T-helper 2 cell treated with Interferon-gamma antibody and Interleukin-4, amounts not matched to agents 5 μg/mL and 100 μg/mL, for 36 hours (primary cell): Measurements from ENCODE around the gene N4BP2L2.

Source experiments
- DNase-seq: peaks from one replicate; pipeline ENCODE4 v3.0.0; 2021; ENCODE audit warnings: low spot score
- H3K27ac Mint-ChIP-seq: one replicate; pipeline ENCODE4 v1.8.0; 2021; ENCODE audit warnings: mild to moderate bottlenecking, mixed read lengths
- H3K27me3 Mint-ChIP-seq: one replicate; pipeline ENCODE4 v1.8.0; 2021; ENCODE audit warnings: low read depth, mixed read lengths
- H3K36me3 Mint-ChIP-seq: one replicate; pipeline ENCODE4 v1.8.0; 2021; ENCODE audit warnings: low read depth, mixed read lengths
- H3K4me1 Mint-ChIP-seq: one replicate; pipeline ENCODE4 v1.8.0; 2021; ENCODE audit warnings: low read depth, mixed read lengths
- H3K4me3 Mint-ChIP-seq: one replicate; pipeline ENCODE4 v1.8.0; 2022; ENCODE audit warnings: mild to moderate bottlenecking, moderate library complexity, mixed read lengths
- H3K9me3 Mint-ChIP-seq: one replicate; pipeline ENCODE4 v1.8.0; 2021; ENCODE audit warnings: mixed read lengths

N4BP2L2 gene

GRCh38 chr13:32432856-32433255 is 105.7 kb downstream of the N4BP2L2 start:
- H3K36me3 Mint-ChIP-seq = no peaks in the 10 kb centered on the region
- H3K27ac Mint-ChIP-seq = no peak overlapping the region
- H3K27me3 Mint-ChIP-seq = no peaks in the 10 kb centered on the region
- H3K4me3 Mint-ChIP-seq = no peak overlapping the region
- no peak for DNase-seq
- no peaks in the 10 kb centered on the region for H3K9me3 Mint-ChIP-seq
- peaks cover 16% of the 10 kb centered on the region for H3K4me1 Mint-ChIP-seq

GRCh38 chr13:32431361-32431760 is 107.2 kb downstream of the N4BP2L2 start:
- Mint-ChIP-seq H3K27ac (no peak overlapping the region), H3K36me3 (no peaks in the 10 kb centered on the region), H3K27me3 (no peaks in the 10 kb centered on the region), H3K4me3 (no peak overlapping the region), H3K9me3 (no peaks in the 10 kb centered on the region), H3K4me1 (peaks cover 20% of the 10 kb centered on the region)
- DNase-seq = no peak

- peaks cover 5% of the 10 kb centered on the region for H3K36me3 Mint-ChIP-seq
- H3K27me3 Mint-ChIP-seq = no peaks in the 10 kb centered on the region
- peak overlapping the region; percentile 55 for H3K27ac Mint-ChIP-seq
- peaks cover 28% of the 10 kb centered on the region for H3K4me1 Mint-ChIP-seq
- H3K4me3 Mint-ChIP-seq = peak overlapping the region; percentile 40
- no peak for DNase-seq
- H3K9me3 Mint-ChIP-seq = no peaks in the 10 kb centered on the region
These were observed 108.4 kb downstream of the N4BP2L2 start for GRCh38 chr13:32430018-32430747.

- Mint-ChIP-seq H3K9me3 (no peaks in the 10 kb centered on the region), H3K4me1 (peaks cover 30% of the 10 kb centered on the region), H3K36me3 (peaks cover 8% of the 10 kb centered on the region), H3K27me3 (no peaks in the 10 kb centered on the region), H3K4me3 (peak overlapping the region; percentile 76), H3K27ac (no peak overlapping the region)
- DNase-seq = no peak
These were observed 109.1 kb downstream of the N4BP2L2 start for GRCh38 chr13:32429433-32429909.

GRCh38 chr13:32428581-32429432 is 109.8 kb downstream of the N4BP2L2 start:
- Mint-ChIP-seq H3K4me1 (peaks cover 34% of the 10 kb centered on the region), H3K36me3 (peaks cover 13% of the 10 kb centered on the region), H3K9me3 (no peaks in the 10 kb centered on the region), H3K27me3 (no peaks in the 10 kb centered on the region), H3K4me3 (peak overlapping the region; percentile 76), H3K27ac (peak overlapping the region; percentile 86)
- DNase-seq = no peak

GRCh38 chr13:32427852-32428580 is 110.6 kb downstream of the N4BP2L2 start, which contains the start of gene N4BP2L1:
TSS of gene N4BP2L1 (minus strand) at chr13:32428130. CDS start at chr13:32428082, 48 bp downstream.
- Mint-ChIP-seq H3K27me3 (no peaks in the 10 kb centered on the region), H3K9me3 (peaks cover 1% of the 10 kb centered on the region), H3K4me3 (peak within 1 kb of the TSS; percentile 95), H3K27ac (peak within 1 kb of the TSS; percentile 98), H3K36me3 (peaks cover 21% of the 10 kb centered on the region), H3K4me1 (peaks cover 36% of the 10 kb centered on the region)
- peak; percentile 89 for DNase-seq

- DNase-seq = peak; percentile 59
- Mint-ChIP-seq H3K4me3 (peak overlapping the region; percentile 95), H3K36me3 (peaks cover 27% of the 10 kb centered on the region), H3K9me3 (peaks cover 6% of the 10 kb centered on the region), H3K27ac (peak overlapping the region; percentile 98), H3K4me1 (peaks cover 32% of the 10 kb centered on the region), H3K27me3 (no peaks in the 10 kb centered on the region)
These were observed 111.4 kb downstream of the N4BP2L2 start for GRCh38 chr13:32426990-32427851.

GRCh38 chr13:32426191-32426989 is 112.2 kb downstream of the N4BP2L2 start:
- DNase-seq = peak; percentile 50
- Mint-ChIP-seq H3K27me3 (no peaks in the 10 kb centered on the region), H3K4me3 (peak overlapping the region; percentile 95), H3K27ac (peak overlapping the region; percentile 98), H3K9me3 (peaks cover 12% of the 10 kb centered on the region), H3K36me3 (peaks cover 31% of the 10 kb centered on the region), H3K4me1 (peaks cover 32% of the 10 kb centered on the region)

- DNase-seq = no peak
- peak overlapping the region; percentile 95 for H3K4me3 Mint-ChIP-seq
- H3K9me3 Mint-ChIP-seq = peaks cover 20% of the 10 kb centered on the region
- peak overlapping the region; percentile 67 for H3K27ac Mint-ChIP-seq
- peaks cover 41% of the 10 kb centered on the region for H3K36me3 Mint-ChIP-seq
- H3K4me1 Mint-ChIP-seq = peaks cover 29% of the 10 kb centered on the region
- H3K27me3 Mint-ChIP-seq = no peaks in the 10 kb centered on the region
These were observed 113.4 kb downstream of the N4BP2L2 start for GRCh38 chr13:32425158-32425557.

GRCh38 chr13:32423592-32423991 is 115.0 kb downstream of the N4BP2L2 start:
- DNase-seq = no peak
- Mint-ChIP-seq H3K36me3 (peaks cover 53% of the 10 kb centered on the region), H3K27ac (no peak overlapping the region), H3K27me3 (no peaks in the 10 kb centered on the region), H3K4me3 (no peak overlapping the region), H3K9me3 (peaks cover 33% of the 10 kb centered on the region), H3K4me1 (peaks cover 24% of the 10 kb centered on the region)

GRCh38 chr13:32419862-32420261 is 118.7 kb downstream of the N4BP2L2 start:
- Mint-ChIP-seq H3K9me3 (peaks cover 43% of the 10 kb centered on the region), H3K4me3 (no peak overlapping the region), H3K4me1 (peaks cover 6% of the 10 kb centered on the region), H3K27me3 (no peaks in the 10 kb centered on the region), H3K36me3 (peaks cover 62% of the 10 kb centered on the region), H3K27ac (peak overlapping the region; percentile 19)
- DNase-seq = no peak

- Mint-ChIP-seq H3K36me3 (peaks cover 48% of the 10 kb centered on the region), H3K4me1 (no peaks in the 10 kb centered on the region), H3K9me3 (peaks cover 41% of the 10 kb centered on the region), H3K27ac (no peak overlapping the region), H3K4me3 (no peak overlapping the region), H3K27me3 (no peaks in the 10 kb centered on the region)
- DNase-seq = no peak
These were observed 120.6 kb downstream of the N4BP2L2 start for GRCh38 chr13:32417995-32418394.
